IMR-90 (cell line): ENCODE results near the gene ABHD6. TPM values are rescaled to one million over a fixed set of nuclear protein-coding genes. Genes with fewer than 3 reads are reported as not detected.

ENCODE experiments used
- ATAC-seq: fragments of 200-7000 bp; cut with Tn5 transposase; 2 replicates; pipeline ENCODE4 v1.9.1; 2020; ENCODE audit warnings: low read depth, mild to moderate bottlenecking, moderate library complexity
- BruUV-seq: library from RNA; stranded (reverse); fragments of 400-500 nt; replicated peaks from 2 replicates; lab custom pipeline; 2021; lab: Mats Ljungman, UMichigan
- CTCF ChIA-PET: fragments of 300-600 bp; formaldehyde crosslinking; extraction: SDS; loops from one replicate; lab custom pipeline; 2021; ENCODE audit warnings: antibody characterized with exemption; lab: Yijun Ruan, JAX
- POLR2A ChIA-PET: fragments of 300-600 bp; sonication (Branson Sonifier 250); formaldehyde crosslinking; loops from one replicate; lab custom pipeline; 2022; ENCODE audit warnings: antibody characterized with exemption; ENCODE audit not compliant: unreplicated experiment; lab: Charles Lee
- DNase-seq: peaks from one replicate; pipeline ENCODE4 v3.0.0; 2013
- H2AFZ ChIP-seq: replicated peaks from 2 replicates; pipeline ENCODE3; 2013; ENCODE audit warnings: low read length, mild to moderate bottlenecking; ENCODE audit not compliant: poor library complexity
- H2AK5ac ChIP-seq: 2 replicates; pipeline ENCODE4 v1.6.1; 2013; ENCODE audit warnings: low read depth, low read length, inconsistent platforms
- H2AK9ac ChIP-seq: replicated peaks from 2 replicates; pipeline ENCODE3; 2013; ENCODE audit warnings: mild to moderate bottlenecking, low read depth, low read length, moderate library complexity; ENCODE audit not compliant: poor library complexity
- H2BK120ac ChIP-seq: 2 replicates; pipeline ENCODE4 v1.6.1; 2013; ENCODE audit warnings: low read depth, low read length, inconsistent platforms
- H2BK15ac ChIP-seq: 3 replicates; pipeline ENCODE4 v1.6.1; 2013; ENCODE audit warnings: low read depth, low read length, inconsistent platforms
- H2BK20ac ChIP-seq: 2 replicates; pipeline ENCODE4 v1.6.1; 2013; ENCODE audit warnings: low read depth, mild to moderate bottlenecking, inconsistent platforms, low read length, moderate library complexity
- H2BK5ac ChIP-seq: 2 replicates; pipeline ENCODE4 v1.6.1; 2013; ENCODE audit warnings: mild to moderate bottlenecking, low read depth, low read length, inconsistent platforms; ENCODE audit not compliant: poor library complexity, severe bottlenecking
- H3K14ac ChIP-seq: replicated peaks from 2 replicates; pipeline ENCODE4 v1.6.1; 2013; ENCODE audit warnings: low read depth, low read length, inconsistent platforms
- H3K18ac ChIP-seq: 2 replicates; pipeline ENCODE4 v1.6.1; 2013; ENCODE audit warnings: low read depth, low read length, control low read depth
- H3K23ac ChIP-seq: 2 replicates; pipeline ENCODE4 v1.6.1; 2013; ENCODE audit warnings: low read depth, low read length, inconsistent platforms
- H3K27ac ChIP-seq: 2 replicates; pipeline ENCODE4 v1.5.1; 2013; ENCODE audit warnings: mild to moderate bottlenecking, control low read depth, low read length; ENCODE audit not compliant: insufficient read depth
- H3K27me3 ChIP-seq: 2 replicates; pipeline ENCODE4 v1.6.1; 2013; ENCODE audit warnings: low read length; ENCODE audit not compliant: control insufficient read depth, insufficient read depth
- H3K36me3 ChIP-seq: 2 replicates; pipeline ENCODE4 v1.6.1; 2013; ENCODE audit warnings: low read length, mixed read lengths; ENCODE audit not compliant: control insufficient read depth, insufficient read depth
- H3K4ac ChIP-seq: 2 replicates; pipeline ENCODE4 v1.6.1; 2013; ENCODE audit warnings: low read depth, low read length, inconsistent platforms
- H3K4me1 ChIP-seq: 2 replicates; pipeline ENCODE4 v1.6.1; 2013; ENCODE audit warnings: low read length, mixed read lengths; ENCODE audit not compliant: control insufficient read depth, insufficient read depth
- H3K4me2 ChIP-seq: 2 replicates; pipeline ENCODE4 v1.6.1; 2013; ENCODE audit warnings: low read depth, mild to moderate bottlenecking, control low read depth, low read length, moderate library complexity
- H3K4me3 ChIP-seq: 2 replicates; pipeline ENCODE4 v1.5.1; 2013; ENCODE audit warnings: low read depth, mild to moderate bottlenecking, control low read depth, low read length, moderate library complexity; ENCODE audit not compliant: insufficient read depth
- H3K56ac ChIP-seq: 2 replicates; pipeline ENCODE4 v1.6.1; 2013; ENCODE audit warnings: low read length, inconsistent platforms; ENCODE audit not compliant: insufficient read depth; ENCODE audit errors: extremely low read depth
- H3K79me1 ChIP-seq, 2 experiments: 2 replicates each; pipeline ENCODE4 v1.6.1; 2013; ENCODE audit warnings: low read length in 2 of 2, inconsistent platforms in 1 of 2, low read depth in 1 of 2
- H3K9ac ChIP-seq: 2 replicates; pipeline ENCODE4 v1.6.1; 2013; ENCODE audit warnings: low read depth, low read length, control low read depth
- H3K9me1 ChIP-seq: 2 replicates; pipeline ENCODE4 v1.6.1; 2013; ENCODE audit warnings: low read length, inconsistent platforms; ENCODE audit not compliant: insufficient read depth
- H3K9me3 ChIP-seq: 2 replicates; pipeline ENCODE4 v1.6.1; 2013; ENCODE audit warnings: low read length; ENCODE audit not compliant: control insufficient read depth, insufficient read depth
- H4K20me1 ChIP-seq: 2 replicates; pipeline ENCODE4 v1.6.1; 2013; ENCODE audit warnings: low read length, inconsistent platforms; ENCODE audit not compliant: insufficient read depth
- H4K5ac ChIP-seq: 2 replicates; pipeline ENCODE4 v1.6.1; 2013; ENCODE audit warnings: mild to moderate bottlenecking, low read depth, low read length, control low read depth
- H4K8ac ChIP-seq, 2 experiments: 2 replicates each; pipeline ENCODE4 v1.6.1; 2013; ENCODE audit warnings: low read depth in 2 of 2, low read length in 2 of 2, control low read depth in 1 of 2, inconsistent platforms in 1 of 2
- H4K91ac ChIP-seq: 2 replicates; pipeline ENCODE4 v1.6.1; 2013; ENCODE audit warnings: low read depth, low read length, inconsistent platforms; ENCODE audit not compliant: insufficient read depth
- BHLHE40 ChIP-seq: fragments of 150-350 bp; IDR thresholded peaks from 2 replicates; pipeline ENCODE4 v1.6.1; 2016; ENCODE audit warnings: mild to moderate bottlenecking, low read depth, low read length
- CEBPB ChIP-seq: IDR thresholded peaks from 2 replicates; pipeline ENCODE4 v1.6.1; 2012; ENCODE audit warnings: low read depth, low read length, improper control_type of control experiment
- CHD1 ChIP-seq: IDR thresholded peaks from 2 replicates; pipeline ENCODE4 v1.6.1; 2012; ENCODE audit warnings: low read depth, low read length, improper control_type of control experiment
- FOS ChIP-seq: fragments of 150-350 bp; IDR thresholded peaks from 2 replicates; pipeline ENCODE4 v1.6.1; 2016; ENCODE audit warnings: low read depth, low read length
- MAFK ChIP-seq: IDR thresholded peaks from 2 replicates; pipeline ENCODE4 v1.6.1; 2012; ENCODE audit warnings: low read depth, low read length, improper control_type of control experiment
- MAZ ChIP-seq: IDR thresholded peaks from 2 replicates; pipeline ENCODE4 v1.6.1; 2012; ENCODE audit warnings: low read depth, mild to moderate bottlenecking, low read length, improper control_type of control experiment, moderate library complexity, borderline replicate concordance
- MXI1 ChIP-seq: IDR thresholded peaks from 2 replicates; pipeline ENCODE4 v1.6.1; 2012; ENCODE audit warnings: low read depth, mild to moderate bottlenecking, low read length, moderate library complexity, borderline replicate concordance
- NFE2L2 ChIP-seq: fragments of 150-350 bp; IDR thresholded peaks from 2 replicates; pipeline ENCODE4 v1.6.1; 2016; ENCODE audit warnings: low read depth, mild to moderate bottlenecking, low read length
- POLR2A ChIP-seq: IDR thresholded peaks from 2 replicates; pipeline ENCODE4 v1.6.1; 2012; ENCODE audit warnings: mild to moderate bottlenecking, low read depth, low read length
- RCOR1 ChIP-seq: IDR thresholded peaks from 2 replicates; pipeline ENCODE4 v1.6.1; 2012; ENCODE audit warnings: mild to moderate bottlenecking, low read length, improper control_type of control experiment; ENCODE audit not compliant: insufficient replicate concordance
- RFX5 ChIP-seq: IDR thresholded peaks from 2 replicates; pipeline ENCODE4 v1.8.0; 2012; ENCODE audit warnings: low read depth, mild to moderate bottlenecking, low read length, moderate library complexity
- SMC3 ChIP-seq: fragments of 150-350 bp; IDR thresholded peaks from 2 replicates; pipeline ENCODE4 v1.6.1; 2016; ENCODE audit warnings: low read depth, mild to moderate bottlenecking, antibody characterized with exemption, low read length, moderate library complexity
- WGBS, 2 experiments: methylation state at CpG; one replicate each; pipeline versions ENCODE4 v1.1.5 to v1.1.7; 2013; ENCODE audit warnings: missing lambda C conversion rate in 2 of 2; ENCODE audit not compliant: insufficient read length in 1 of 2; ENCODE audit errors: extremely low coverage in 2 of 2; 5-methylcytosine and 5-hydroxymethylcytosine counted together
- dilution Hi-C: fragments of 300-500 bp; cut with HindIII; formaldehyde crosslinking; loops from one replicate; pipeline ENCODE4 v1.14.3; 2018; ENCODE audit warnings: low sequenced_read_pairs; ENCODE audit not compliant: unreplicated experiment
- in situ Hi-C: fragments of 300-500 bp; cut with MboI; formaldehyde crosslinking; loops from 3 replicates; pipeline ENCODE4 v1.14.3; 2019; ENCODE audit warnings: low sequenced_read_pairs, inconsistent platforms, mixed read lengths
- intact Hi-C: fragments of 100-400 bp; cut with micrococcal nuclease; formaldehyde crosslinking; loops from 2 replicates; pipeline ENCODE4 v1.10.0; 2022
- polyA plus RNA-seq, 3 experiments: library from polyadenylated mRNA; depleted of rRNA; stranded (reverse); fragments of >200 nt; gene quantifications; 2 replicates each; pipeline ENCODE4 v1.2.3, GENCODE V29; 2012; ENCODE audit warnings: low replicate concordance in 1 of 3
- total RNA-seq: library from RNA; depleted of rRNA; stranded (reverse); fragments of >200 nt; gene quantifications from 2 replicates; pipeline ENCODE4 v1.2.3, GENCODE V29; 2012
- TF ChIP-seq, protein P1 (sequence below): fragments of 150-350 bp; IDR thresholded peaks from 2 replicates; pipeline ENCODE4 v1.6.1; 2017; ENCODE audit warnings: mild to moderate bottlenecking, antibody characterized with exemption, low read length, low read depth
- TF ChIP-seq, protein P2 (sequence below): fragments of 150-350 bp; IDR thresholded peaks from 2 replicates; pipeline ENCODE4 v1.6.1; 2016; ENCODE audit warnings: low read depth, mild to moderate bottlenecking, low read length, moderate library complexity, borderline replicate concordance
- TF ChIP-seq, protein P3 (sequence below): conservative IDR thresholded peaks from 2 replicates; pipeline ENCODE4 v1.5.1; 2012; ENCODE audit warnings: mild to moderate bottlenecking, low read depth, low read length, improper control_type of control experiment

Gene ABHD6
- total and polyA plus RNA-seq, 2 of the 4 experiments (the other 2 are of a cell fraction), result 5.0 to 5.6 TPM

DNA sequence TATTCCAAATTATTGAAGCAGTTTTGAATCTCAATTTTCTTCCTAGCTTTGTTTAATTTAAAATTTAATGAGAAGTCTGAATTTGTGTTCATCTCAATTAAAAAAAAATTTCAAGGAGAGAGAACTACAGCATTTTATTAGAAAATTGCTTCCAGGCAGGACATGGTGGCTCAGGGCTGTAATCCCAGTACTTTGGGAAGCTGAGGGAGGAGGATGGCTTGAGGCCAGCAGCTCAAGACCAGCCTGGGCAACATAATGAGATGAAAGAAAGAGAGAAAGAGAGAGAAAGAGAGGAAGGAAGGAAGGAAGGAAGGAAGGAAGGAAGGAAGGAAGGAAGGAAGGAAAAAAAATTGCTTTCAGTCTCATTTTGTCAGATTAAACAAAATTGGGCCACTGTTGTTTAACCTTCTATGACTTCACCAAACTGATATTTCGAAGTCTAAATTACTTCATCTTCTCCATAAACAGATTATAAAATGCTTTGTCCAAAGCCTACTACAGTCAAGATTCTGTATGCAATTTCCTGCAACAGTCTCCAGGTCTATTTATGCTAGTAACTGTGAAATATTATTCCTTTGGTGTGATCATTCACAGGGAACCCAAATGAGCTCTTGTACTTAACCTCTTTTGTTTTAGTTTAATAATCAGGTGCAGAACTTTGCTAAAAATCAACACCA lies 6.6 kb upstream of the ABHD6 start:
- in situ Hi-C loops, result no loop called here
- peaks cover 18% of the 10 kb centered on the region for H3K27me3 ChIP-seq
- H3K18ac ChIP-seq, result no peak overlapping the region
- no peak overlapping the region for H4K8ac ChIP-seq
- no peak overlapping the region for H2BK120ac ChIP-seq
- no peaks in the 10 kb centered on the region for H3K36me3 ChIP-seq
- H3K14ac ChIP-seq, result no peak overlapping the region
- no peak for TF ChIP-seq SMC3
- TF ChIP-seq BHLHE40, result no peak
- no peak for TF ChIP-seq MAZ
- TF ChIP-seq CHD1, result no peak
- TF ChIP-seq, protein P1, sequence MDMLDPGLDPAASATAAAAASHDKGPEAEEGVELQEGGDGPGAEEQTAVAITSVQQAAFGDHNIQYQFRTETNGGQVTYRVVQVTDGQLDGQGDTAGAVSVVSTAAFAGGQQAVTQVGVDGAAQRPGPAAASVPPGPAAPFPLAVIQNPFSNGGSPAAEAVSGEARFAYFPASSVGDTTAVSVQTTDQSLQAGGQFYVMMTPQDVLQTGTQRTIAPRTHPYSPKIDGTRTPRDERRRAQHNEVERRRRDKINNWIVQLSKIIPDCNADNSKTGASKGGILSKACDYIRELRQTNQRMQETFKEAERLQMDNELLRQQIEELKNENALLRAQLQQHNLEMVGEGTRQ, result no peak
- TF ChIP-seq RCOR1, result no peak
- no peak for TF ChIP-seq FOS
- no peak for TF ChIP-seq MAFK
- TF ChIP-seq, protein P2, sequence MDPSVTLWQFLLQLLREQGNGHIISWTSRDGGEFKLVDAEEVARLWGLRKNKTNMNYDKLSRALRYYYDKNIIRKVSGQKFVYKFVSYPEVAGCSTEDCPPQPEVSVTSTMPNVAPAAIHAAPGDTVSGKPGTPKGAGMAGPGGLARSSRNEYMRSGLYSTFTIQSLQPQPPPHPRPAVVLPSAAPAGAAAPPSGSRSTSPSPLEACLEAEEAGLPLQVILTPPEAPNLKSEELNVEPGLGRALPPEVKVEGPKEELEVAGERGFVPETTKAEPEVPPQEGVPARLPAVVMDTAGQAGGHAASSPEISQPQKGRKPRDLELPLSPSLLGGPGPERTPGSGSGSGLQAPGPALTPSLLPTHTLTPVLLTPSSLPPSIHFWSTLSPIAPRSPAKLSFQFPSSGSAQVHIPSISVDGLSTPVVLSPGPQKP, result no peak
- no peak for TF ChIP-seq POLR2A
- TF ChIP-seq, protein P3, sequence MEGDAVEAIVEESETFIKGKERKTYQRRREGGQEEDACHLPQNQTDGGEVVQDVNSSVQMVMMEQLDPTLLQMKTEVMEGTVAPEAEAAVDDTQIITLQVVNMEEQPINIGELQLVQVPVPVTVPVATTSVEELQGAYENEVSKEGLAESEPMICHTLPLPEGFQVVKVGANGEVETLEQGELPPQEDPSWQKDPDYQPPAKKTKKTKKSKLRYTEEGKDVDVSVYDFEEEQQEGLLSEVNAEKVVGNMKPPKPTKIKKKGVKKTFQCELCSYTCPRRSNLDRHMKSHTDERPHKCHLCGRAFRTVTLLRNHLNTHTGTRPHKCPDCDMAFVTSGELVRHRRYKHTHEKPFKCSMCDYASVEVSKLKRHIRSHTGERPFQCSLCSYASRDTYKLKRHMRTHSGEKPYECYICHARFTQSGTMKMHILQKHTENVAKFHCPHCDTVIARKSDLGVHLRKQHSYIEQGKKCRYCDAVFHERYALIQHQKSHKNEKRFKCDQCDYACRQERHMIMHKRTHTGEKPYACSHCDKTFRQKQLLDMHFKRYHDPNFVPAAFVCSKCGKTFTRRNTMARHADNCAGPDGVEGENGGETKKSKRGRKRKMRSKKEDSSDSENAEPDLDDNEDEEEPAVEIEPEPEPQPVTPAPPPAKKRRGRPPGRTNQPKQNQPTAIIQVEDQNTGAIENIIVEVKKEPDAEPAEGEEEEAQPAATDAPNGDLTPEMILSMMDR, result no peak
- TF ChIP-seq NFE2L2, result no peak
- no peak for TF ChIP-seq RFX5
- no peak for TF ChIP-seq MXI1
- TF ChIP-seq CEBPB, result no peak
- H3K4me1 ChIP-seq, result no peaks in the 10 kb centered on the region
- H2BK5ac ChIP-seq, result no peak overlapping the region
- dilution Hi-C loops, result no loop called here
- H2BK20ac ChIP-seq, result no peak overlapping the region
- no peak overlapping the region for H3K4me2 ChIP-seq
- intact Hi-C loops, result no loop called here
- no peaks in the 10 kb centered on the region for H3K79me1 ChIP-seq
- H2AK5ac ChIP-seq, result no peak overlapping the region
- ChIA-PET CTCF (interaction anchor here (1.0 kb wide), 1 partner anchor 14 kb away, joined by 6 read pairs; no protein-coding TSS in a partner anchor), POLR2A (no interaction called here)
- no peaks in the 10 kb centered on the region for H4K20me1 ChIP-seq
- H3K9ac ChIP-seq, result no peak overlapping the region
- no peaks in the 10 kb centered on the region for H3K9me3 ChIP-seq
- no peak overlapping the region for H4K91ac ChIP-seq
- WGBS, 2 experiments, result 40% methylated on average over 1 of the region's 1 CpG; no CpG with 5 or more reads in 1 of the 2 experiments
- H4K5ac ChIP-seq, result no peak overlapping the region
- H3K23ac ChIP-seq, result no peak overlapping the region
- no peak overlapping the region for H3K56ac ChIP-seq
- ATAC-seq (no peak), DNase-seq (no peak)
- H3K9me1 ChIP-seq, result no peaks in the 10 kb centered on the region
- no peak overlapping the region for H2AK9ac ChIP-seq
- no peak overlapping the region for H3K4ac ChIP-seq
- no peak overlapping the region for H3K27ac ChIP-seq
- no peak overlapping the region for H2AFZ ChIP-seq
- H3K4me3 ChIP-seq, result no peak overlapping the region
- no TSS peak for BruUV-seq
- no peak overlapping the region for H2BK15ac ChIP-seq
